Measurements from ENCODE around the gene OGDHL. TPM values are rescaled to one million over a fixed set of nuclear protein-coding genes. Genes with fewer than 3 reads are reported as not detected.

The OGDHL gene
- total RNA-seq, 1 donor from 2014 or later, result 1.7 TPM

DNA sequence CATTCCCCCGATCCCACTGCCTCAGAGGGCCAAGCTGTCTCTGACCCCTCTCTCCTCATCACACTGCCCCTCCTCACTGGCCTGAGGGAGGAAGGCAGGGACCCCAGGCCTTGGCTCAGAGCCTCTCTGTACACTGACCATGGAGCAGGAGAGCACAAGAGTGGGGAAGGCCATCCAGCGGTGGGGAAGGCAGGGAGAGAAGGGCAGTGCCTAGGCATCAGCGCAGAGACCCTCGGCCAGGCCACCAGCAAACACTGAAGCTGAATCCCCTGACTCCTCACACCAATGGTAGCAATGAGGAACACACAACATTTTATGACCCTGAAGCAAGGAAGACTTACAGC lies 14.8 kb downstream of the OGDHL start:
- TF ChIP-seq CTCF (IDR thresholded peaks at IDR 0.05), result no peak
- DNase-seq (ENCODE audit: extremely low spot score, unreplicated experiment), result no peak
- H3K4me3 Mint-ChIP-seq (ENCODE audit: unreplicated experiment), result no peak overlapping the region
- H3K27me3 Mint-ChIP-seq (ENCODE audit: unreplicated experiment), result peaks cover 6% of the 10 kb centered on the region
- H3K36me3 Mint-ChIP-seq (ENCODE audit: unreplicated experiment), result no peaks in the 10 kb centered on the region
- no peak overlapping the region for H3K27ac Mint-ChIP-seq (ENCODE audit: unreplicated experiment)
- H3K4me1 Mint-ChIP-seq (ENCODE audit: unreplicated experiment), result no peaks in the 10 kb centered on the region
- H3K9me3 Mint-ChIP-seq (ENCODE audit: unreplicated experiment), result no peaks in the 10 kb centered on the region

DNA sequence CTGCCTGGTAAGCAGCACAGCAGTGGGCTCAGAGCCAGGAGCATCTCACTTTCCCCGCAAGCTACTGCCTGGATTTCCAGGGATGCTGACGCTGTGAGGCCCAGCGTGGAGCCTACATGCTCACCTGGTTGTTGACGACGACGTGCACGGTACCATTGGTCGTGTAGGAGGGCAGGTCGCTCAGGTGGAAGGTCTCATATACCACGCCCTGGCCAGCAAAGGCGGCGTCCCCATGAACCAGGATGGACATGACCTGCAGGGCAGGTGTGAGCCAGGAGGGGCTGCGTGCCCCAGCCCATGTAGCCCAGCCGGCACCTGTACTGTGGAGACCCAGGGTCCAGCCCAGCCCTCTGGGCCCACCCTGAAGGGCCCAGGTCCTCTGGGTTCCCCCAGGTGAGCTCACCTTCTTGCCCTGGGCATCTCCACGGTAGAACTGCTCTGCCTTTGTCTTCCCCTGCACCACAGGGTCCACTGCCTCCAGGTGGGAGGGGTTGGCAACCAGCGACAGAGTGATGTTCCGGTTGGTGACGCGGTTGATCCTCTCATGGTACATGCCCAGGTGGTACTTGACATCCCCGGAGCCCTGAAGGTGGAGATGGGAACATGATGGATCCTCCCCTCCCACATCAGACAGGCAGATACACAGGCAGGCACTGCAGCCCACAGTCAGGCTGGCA lies 15.4 kb downstream of the OGDHL start:
- no peaks in the 10 kb centered on the region for H3K4me1 Mint-ChIP-seq (ENCODE audit: unreplicated experiment)
- no peak overlapping the region for H3K27ac Mint-ChIP-seq (ENCODE audit: unreplicated experiment)
- H3K27me3 Mint-ChIP-seq (ENCODE audit: unreplicated experiment), result peaks cover 6% of the 10 kb centered on the region
- no peaks in the 10 kb centered on the region for H3K9me3 Mint-ChIP-seq (ENCODE audit: unreplicated experiment)
- no peaks in the 10 kb centered on the region for H3K36me3 Mint-ChIP-seq (ENCODE audit: unreplicated experiment)
- no peak for TF ChIP-seq CTCF (IDR thresholded peaks at IDR 0.05)
- H3K4me3 Mint-ChIP-seq (ENCODE audit: unreplicated experiment), result no peak overlapping the region
- peak; percentile 82 for DNase-seq (ENCODE audit: extremely low spot score, unreplicated experiment)

DNA sequence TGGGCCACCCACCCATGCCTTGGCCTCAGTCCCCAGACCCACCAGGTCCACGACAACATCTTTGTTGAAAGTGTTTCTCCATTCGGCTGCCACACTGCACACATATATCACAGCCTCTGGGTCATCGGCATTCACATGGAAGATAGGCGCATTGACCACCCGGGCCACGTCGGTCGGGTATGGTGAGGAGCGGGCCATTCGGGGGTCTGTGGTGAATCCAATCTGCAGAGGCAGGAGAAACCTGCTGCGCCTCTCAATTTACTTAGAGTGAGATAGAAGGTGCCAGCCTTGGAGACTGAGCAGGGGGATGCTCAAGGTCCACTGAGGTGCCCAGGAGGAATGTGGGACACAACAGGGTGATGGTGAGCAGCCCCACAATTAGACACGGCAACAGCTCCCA lies 16.4 kb downstream of the OGDHL start:
- Mint-ChIP-seq H3K4me3 (ENCODE audit: unreplicated experiment) (no peak overlapping the region), H3K27me3 (ENCODE audit: unreplicated experiment) (peaks cover 6% of the 10 kb centered on the region), H3K4me1 (ENCODE audit: unreplicated experiment) (no peaks in the 10 kb centered on the region), H3K9me3 (ENCODE audit: unreplicated experiment) (no peaks in the 10 kb centered on the region), H3K27ac (ENCODE audit: unreplicated experiment) (no peak overlapping the region), H3K36me3 (ENCODE audit: unreplicated experiment) (no peaks in the 10 kb centered on the region)
- DNase-seq (ENCODE audit: extremely low spot score, unreplicated experiment), result peak; percentile 72
- TF ChIP-seq CTCF (IDR thresholded peaks at IDR 0.05), result no peak

GRCh38 chr10:49744924-49745605 lies 17.1 kb downstream of the OGDHL start:
- Mint-ChIP-seq H3K4me1 (ENCODE audit: unreplicated experiment) (no peaks in the 10 kb centered on the region), H3K9me3 (ENCODE audit: unreplicated experiment) (no peaks in the 10 kb centered on the region), H3K36me3 (ENCODE audit: unreplicated experiment) (no peaks in the 10 kb centered on the region), H3K4me3 (ENCODE audit: unreplicated experiment) (no peak overlapping the region), H3K27me3 (ENCODE audit: unreplicated experiment) (peaks cover 6% of the 10 kb centered on the region), H3K27ac (ENCODE audit: unreplicated experiment) (no peak overlapping the region)
- peak; percentile 72 for DNase-seq (ENCODE audit: extremely low spot score, unreplicated experiment)
- no peak for TF ChIP-seq CTCF (IDR thresholded peaks at IDR 0.05)

DNA sequence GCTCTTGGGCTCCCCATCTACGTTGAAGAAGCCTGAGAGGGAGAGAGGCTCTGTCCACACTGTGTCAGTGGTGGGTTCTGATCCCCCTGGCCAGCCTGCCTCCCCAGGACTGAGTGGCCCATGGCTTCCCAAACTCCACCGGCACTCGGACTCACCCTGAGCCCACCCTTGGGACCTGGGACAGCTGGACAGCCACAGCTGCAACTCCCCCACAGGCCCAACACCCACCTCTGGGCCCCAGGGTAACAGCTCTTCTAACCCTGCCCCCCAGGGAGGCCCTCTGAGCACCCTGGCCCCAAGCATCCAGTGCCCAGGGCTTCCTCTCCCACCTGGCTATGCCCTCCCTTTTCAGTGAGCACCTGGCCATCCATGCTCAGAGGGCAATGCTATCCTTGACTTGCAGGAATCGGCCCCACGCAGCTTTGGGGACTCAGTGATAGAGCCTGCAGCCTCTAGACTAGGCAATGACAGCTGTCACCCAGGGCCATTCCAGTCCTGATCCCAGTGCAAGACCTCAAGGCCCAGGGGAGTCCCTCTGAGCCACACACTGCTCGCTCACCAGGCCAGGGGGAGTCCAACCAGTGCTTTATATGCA lies 17.9 kb downstream of the OGDHL start:
- no peak for DNase-seq (ENCODE audit: extremely low spot score, unreplicated experiment)
- H3K4me1 Mint-ChIP-seq (ENCODE audit: unreplicated experiment), result no peaks in the 10 kb centered on the region
- H3K27ac Mint-ChIP-seq (ENCODE audit: unreplicated experiment), result no peak overlapping the region
- H3K4me3 Mint-ChIP-seq (ENCODE audit: unreplicated experiment), result no peak overlapping the region
- TF ChIP-seq CTCF (IDR thresholded peaks at IDR 0.05), result no peak
- H3K27me3 Mint-ChIP-seq (ENCODE audit: unreplicated experiment), result peaks cover 6% of the 10 kb centered on the region
- H3K9me3 Mint-ChIP-seq (ENCODE audit: unreplicated experiment), result no peaks in the 10 kb centered on the region
- H3K36me3 Mint-ChIP-seq (ENCODE audit: unreplicated experiment), result no peaks in the 10 kb centered on the region

All from osteocyte (in vitro differentiated cells).